ENCODE measurements around the gene SLC11A1. TPM values are rescaled to one million over a fixed set of nuclear protein-coding genes. Genes with fewer than 3 reads are reported as not detected.

Gene SLC11A1
- total RNA-seq, 4 donors from 2014 or later, result 19.0 to 213 (median 52.9) TPM

DNA sequence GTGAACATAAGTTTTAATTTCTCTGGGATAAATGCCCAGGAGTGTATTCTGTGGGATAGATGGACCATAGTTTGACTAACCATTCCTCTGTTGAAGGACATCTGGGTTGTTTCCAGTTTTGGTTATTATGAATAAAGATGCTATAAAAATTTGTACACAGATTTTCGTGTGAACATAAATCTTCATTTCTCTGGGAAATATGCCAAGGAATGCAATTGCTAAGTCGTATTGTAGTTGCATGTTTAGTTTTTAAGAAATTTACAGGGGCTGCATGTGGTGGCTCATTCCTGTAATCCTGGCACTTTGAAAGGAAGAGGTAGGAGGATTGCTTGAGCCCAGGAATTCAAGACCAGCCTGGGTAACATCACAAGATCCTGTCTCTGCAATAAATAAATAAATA lies 6.9 kb upstream of the SLC11A1 start:
- DNase-seq (ENCODE audit: low spot score in 2 of 2), result no peak
- no peaks in the 10 kb centered on the region for H3K36me3 ChIP-seq
- TF ChIP-seq CTCF (IDR thresholded peaks at IDR 0.05), result no peak
- no peak for TF ChIP-seq EP300 (IDR thresholded peaks at IDR 0.05)
- TF ChIP-seq POLR2A (IDR thresholded peaks at IDR 0.05), result no peak
- H3K9me3 ChIP-seq, result no peaks in the 10 kb centered on the region
- H3K27me3 ChIP-seq, result no peaks in the 10 kb centered on the region
- peaks cover 0 to 3% (median 1%) of the 10 kb centered on the region in 4 donors for H3K4me1 ChIP-seq
- H3K27ac ChIP-seq, result no peak overlapping the region
- H3K4me3 ChIP-seq, result no peak overlapping the region
- 18 to 26% methylated on average over 2 of the region's 2 CpGs for WGBS, 2 donors

- H3K36me3 ChIP-seq, result no peaks in the 10 kb centered on the region
- 82 to 86% methylated on average over 5 of the region's 5 CpGs for WGBS, 2 donors
- no peaks in the 10 kb centered on the region for H3K4me1 ChIP-seq
- no peak overlapping the region for H3K4me3 ChIP-seq
- H3K27ac ChIP-seq, result no peak overlapping the region
- no peak for TF ChIP-seq CTCF (IDR thresholded peaks at IDR 0.05)
- no peak for TF ChIP-seq POLR2A (IDR thresholded peaks at IDR 0.05)
- TF ChIP-seq EP300 (IDR thresholded peaks at IDR 0.05), result no peak
- no peaks in the 10 kb centered on the region for H3K27me3 ChIP-seq
- H3K9me3 ChIP-seq, result no peaks in the 10 kb centered on the region
- no peak for DNase-seq (ENCODE audit: low spot score in 2 of 2)
These were observed 4.0 kb upstream of the SLC11A1 start for GRCh38 chr2:218378053-218378452.

DNA sequence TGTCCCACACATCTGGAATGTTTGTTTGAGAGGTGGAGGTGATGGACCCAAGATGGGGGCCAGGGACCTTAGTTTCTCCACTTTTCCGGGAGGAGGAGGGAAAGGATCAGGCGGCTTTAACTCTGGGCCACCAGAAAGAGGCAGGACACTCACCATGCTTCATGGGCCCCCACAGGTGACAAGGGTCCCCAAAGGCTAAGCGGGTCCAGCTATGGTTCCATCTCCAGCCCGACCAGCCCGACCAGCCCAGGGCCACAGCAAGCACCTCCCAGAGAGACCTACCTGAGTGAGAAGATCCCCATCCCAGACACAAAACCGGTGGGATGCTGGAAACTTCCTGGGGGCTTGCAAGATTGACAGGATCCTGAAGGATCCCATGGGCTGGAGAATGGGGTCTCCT lies 712 bp downstream of the SLC11A1 start:
- H3K27ac ChIP-seq, result peak overlapping the region in 2 of 4 donors; percentile 54 to 66

GRCh38 chr2:218383892-218384519 lies 1.9 kb downstream of the SLC11A1 start:
- no peak for DNase-seq (ENCODE audit: low spot score in 2 of 2)
- H3K27me3 ChIP-seq, result no peaks in the 10 kb centered on the region
- H3K4me1 ChIP-seq, result peaks cover 0 to 11% (median 0%) of the 10 kb centered on the region in 4 donors
- H3K4me3 ChIP-seq, result peak overlapping the region in 1 of 4 donors; percentile 30
- TF ChIP-seq EP300 (IDR thresholded peaks at IDR 0.05) (no peak), POLR2A (IDR thresholded peaks at IDR 0.05) (no peak), CTCF (IDR thresholded peaks at IDR 0.05) (no peak)
- WGBS, 2 donors, result 85% methylated on average over 10 of the region's 10 CpGs
- H3K9me3 ChIP-seq, result no peaks in the 10 kb centered on the region
- no peaks in the 10 kb centered on the region for H3K36me3 ChIP-seq
- H3K27ac ChIP-seq, result peak overlapping the region in 2 of 4 donors; percentile 54 to 66

More for the DNA sequence above, 712 bp downstream of the SLC11A1 start:
- H3K4me3 ChIP-seq, result peak overlapping the region in 2 of 4 donors; percentile 15 to 30
- H3K27me3 ChIP-seq, result no peaks in the 10 kb centered on the region
- no peak for TF ChIP-seq CTCF (IDR thresholded peaks at IDR 0.05)
- TF ChIP-seq EP300 (IDR thresholded peaks at IDR 0.05), result no peak
- no peak for TF ChIP-seq POLR2A (IDR thresholded peaks at IDR 0.05)
- peaks cover 0 to 8% (median 0%) of the 10 kb centered on the region in 4 donors for H3K4me1 ChIP-seq
- no peak for DNase-seq (ENCODE audit: low spot score in 2 of 2)
- 84 to 94% methylated on average over 6 of the region's 6 CpGs for WGBS, 2 donors
- no peaks in the 10 kb centered on the region for H3K9me3 ChIP-seq
- no peaks in the 10 kb centered on the region for H3K36me3 ChIP-seq

GRCh38 chr2:218384975-218385374 lies 2.9 kb downstream of the SLC11A1 start:
- TF ChIP-seq POLR2A (IDR thresholded peaks at IDR 0.05), result no peak
- no peak for TF ChIP-seq EP300 (IDR thresholded peaks at IDR 0.05)
- TF ChIP-seq CTCF (IDR thresholded peaks at IDR 0.05), result no peak
- no peak for DNase-seq (ENCODE audit: low spot score in 2 of 2)
- no peaks in the 10 kb centered on the region for H3K9me3 ChIP-seq
- no peaks in the 10 kb centered on the region for H3K27me3 ChIP-seq
- H3K27ac ChIP-seq, result no peak overlapping the region
- no peaks in the 10 kb centered on the region for H3K36me3 ChIP-seq
- H3K4me1 ChIP-seq, result peaks cover 0 to 11% (median 0%) of the 10 kb centered on the region in 4 donors
- WGBS, 2 donors, result 73 to 79% methylated on average over 9 of the region's 9 CpGs
- H3K4me3 ChIP-seq, result no peak overlapping the region

Measured in tibial nerve (tissue), 4 donors.